Measurements from ENCODE around the gene H1-8.

H1-8 gene

DNA sequence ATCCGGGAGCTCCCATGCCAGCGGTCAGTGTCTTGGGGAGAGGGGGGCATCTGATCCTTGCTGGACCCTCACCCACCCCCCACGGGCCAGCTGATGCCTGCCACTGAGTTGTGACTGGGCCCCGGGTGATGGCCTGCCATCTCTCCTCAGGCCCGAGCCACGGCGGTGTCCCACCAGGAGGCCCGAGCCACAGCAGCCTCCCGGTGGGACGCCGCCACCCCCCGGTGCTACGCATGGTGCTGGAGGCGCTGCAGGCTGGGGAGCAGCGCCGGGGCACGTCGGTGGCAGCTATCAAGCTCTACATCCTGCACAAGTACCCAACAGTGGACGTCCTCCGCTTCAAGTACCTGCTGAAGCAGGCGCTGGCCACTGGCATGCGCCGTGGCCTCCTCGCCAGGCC lies 4.3 kb downstream of the H1-8 start:
- no peak for DNase-seq (ENCODE audit: extremely low read depth, low read depth)
- no peak for TF ChIP-seq CTCF (IDR thresholded peaks at IDR 0.05; ENCODE audit: low read depth, low read length, missing control alignments)
- H3K4me3 ChIP-seq (replicated peaks; ENCODE audit: low read depth, low read length) = no peak overlapping the region

- no peak for DNase-seq (ENCODE audit: extremely low read depth, low read depth)
- TF ChIP-seq CTCF (IDR thresholded peaks at IDR 0.05; ENCODE audit: low read depth, low read length, missing control alignments) = no peak
- no peak overlapping the region for H3K4me3 ChIP-seq (replicated peaks; ENCODE audit: low read depth, low read length)
These were observed 5.4 kb downstream of the H1-8 start for GRCh38 chr3:129548104-129548965.

GRCh38 chr3:129549006-129549800 lies 6.2 kb downstream of the H1-8 start:
- H3K4me3 ChIP-seq (replicated peaks; ENCODE audit: low read depth, low read length) = no peak overlapping the region
- no peak for DNase-seq (ENCODE audit: extremely low read depth, low read depth)
- TF ChIP-seq CTCF (IDR thresholded peaks at IDR 0.05; ENCODE audit: low read depth, low read length, missing control alignments) = no peak

DNA sequence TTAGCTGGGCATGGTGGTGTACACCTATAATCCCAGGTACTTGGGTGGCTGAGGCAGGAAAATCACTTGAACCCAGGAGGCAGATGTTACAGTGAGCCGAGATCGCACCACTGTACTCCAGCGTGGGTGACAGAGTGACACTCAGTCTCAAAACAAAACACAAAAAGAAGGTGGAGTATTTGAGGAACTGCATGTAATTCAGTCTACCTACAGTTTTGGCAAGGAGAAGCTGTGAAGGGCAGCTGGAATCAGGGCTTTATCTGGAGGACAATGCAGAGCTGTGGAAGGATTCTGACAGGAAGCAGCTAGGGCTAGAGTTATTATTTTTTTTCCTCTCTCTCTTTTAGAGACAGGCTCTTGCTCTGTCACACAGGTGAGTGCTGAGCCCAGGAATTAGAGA lies 6.8 kb downstream of the H1-8 start:
- DNase-seq (ENCODE audit: extremely low read depth, low read depth) = no peak
- TF ChIP-seq CTCF (IDR thresholded peaks at IDR 0.05; ENCODE audit: low read depth, low read length, missing control alignments) = no peak
- no peak overlapping the region for H3K4me3 ChIP-seq (replicated peaks; ENCODE audit: low read depth, low read length)

DNA sequence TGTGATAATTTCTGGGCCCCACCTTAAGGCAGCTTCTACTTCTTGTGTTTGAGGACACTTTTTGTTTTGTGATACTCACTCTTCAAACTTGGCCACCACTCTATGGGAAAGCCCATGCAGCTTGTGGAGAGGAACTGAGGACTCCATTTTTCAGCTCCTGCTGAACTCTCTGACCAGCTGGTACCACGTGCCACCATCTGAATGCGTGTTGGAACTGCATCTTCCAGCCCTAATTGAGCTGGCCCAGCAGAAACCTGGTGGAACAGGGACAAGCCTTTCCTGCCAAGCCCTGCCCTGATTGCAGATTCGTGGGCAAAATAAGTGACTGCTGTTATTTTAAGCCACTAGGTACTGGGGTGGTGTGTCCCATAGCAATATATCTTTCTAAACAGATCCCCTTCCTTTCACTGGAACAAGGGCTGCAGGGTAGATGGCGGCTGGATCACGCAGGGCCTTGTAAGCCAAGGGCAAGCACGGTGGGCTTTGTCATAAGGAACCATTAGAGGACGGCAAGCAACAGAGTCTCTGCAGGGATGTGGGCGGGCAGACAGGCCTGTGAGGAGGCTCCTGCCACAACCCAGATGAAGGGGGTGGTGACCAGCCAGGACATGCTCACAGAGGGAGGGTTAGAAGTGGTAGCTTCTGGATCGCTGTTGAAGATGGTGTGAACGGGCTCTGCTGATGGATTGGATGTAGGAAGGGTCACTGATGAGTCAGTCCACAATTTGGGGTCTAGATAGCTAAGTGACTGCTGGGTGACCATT lies 9.5 kb downstream of the H1-8 start:
- no peak for TF ChIP-seq CTCF (IDR thresholded peaks at IDR 0.05; ENCODE audit: low read depth, low read length, missing control alignments)

DNA sequence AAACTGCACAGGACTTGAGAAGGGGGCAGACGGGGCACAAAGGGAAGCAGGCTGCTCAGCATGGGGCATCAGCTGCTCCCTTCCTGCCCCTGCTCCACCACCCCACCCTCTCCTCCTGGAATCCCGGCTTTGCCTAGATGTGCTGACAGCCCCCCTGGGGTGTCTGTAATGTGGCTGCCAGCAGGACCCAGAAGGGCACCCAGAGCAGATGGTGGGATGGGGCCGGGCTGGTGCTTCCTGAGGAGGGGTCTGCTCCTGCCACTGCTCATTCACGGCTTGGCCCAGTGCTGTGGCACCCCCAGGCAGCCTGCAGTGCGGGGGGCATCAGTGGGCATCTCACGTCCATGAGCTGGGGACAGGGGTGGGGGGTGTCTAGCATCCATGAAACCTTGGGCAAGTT lies 10.2 kb downstream of the H1-8 start:
- no peak overlapping the region for H3K4me3 ChIP-seq (replicated peaks; ENCODE audit: low read depth, low read length)
- TF ChIP-seq CTCF (IDR thresholded peaks at IDR 0.05; ENCODE audit: low read depth, low read length, missing control alignments) = no peak
- no peak for DNase-seq (ENCODE audit: extremely low read depth, low read depth)

More for the DNA sequence above, 9.5 kb downstream of the H1-8 start:
- no peak for DNase-seq (ENCODE audit: extremely low read depth, low read depth)
- no peak overlapping the region for H3K4me3 ChIP-seq (replicated peaks; ENCODE audit: low read depth, low read length)

All from HFF-Myc (cell line).